ENCODE data around the gene LCE1C.

LCE1C gene, protein sequence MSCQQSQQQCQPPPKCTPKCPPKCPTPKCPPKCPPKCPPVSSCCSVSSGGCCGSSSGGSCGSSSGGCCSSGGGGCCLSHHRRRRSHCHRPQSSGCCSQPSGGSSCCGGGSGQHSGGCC

DNA sequence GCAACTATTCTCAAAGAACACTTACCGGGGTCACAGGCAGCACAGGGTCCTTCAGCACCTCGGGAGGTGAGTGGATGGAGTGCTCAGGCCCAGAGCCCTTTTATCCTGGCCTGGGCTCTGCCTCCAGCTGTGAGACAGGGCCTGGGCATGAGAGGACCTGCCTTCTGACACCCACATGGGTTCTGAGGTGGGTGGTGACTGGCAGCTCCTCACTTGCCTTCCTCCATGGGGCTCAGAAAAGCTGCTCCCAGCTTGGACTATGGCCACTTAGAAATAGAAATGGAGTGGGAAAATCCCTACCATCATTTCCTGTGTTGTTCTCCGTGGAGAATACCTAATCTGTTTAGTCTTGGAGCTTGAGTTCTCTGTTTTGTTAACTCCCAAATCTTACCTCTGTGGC, at the start of gene LCE1C:
TSS of gene LCE1C (minus strand) at position 76 of the 400 bp plus-strand sequence. CDS start 1,173 bp downstream, outside the sequence.
- DNase-seq = no peak

DNA sequence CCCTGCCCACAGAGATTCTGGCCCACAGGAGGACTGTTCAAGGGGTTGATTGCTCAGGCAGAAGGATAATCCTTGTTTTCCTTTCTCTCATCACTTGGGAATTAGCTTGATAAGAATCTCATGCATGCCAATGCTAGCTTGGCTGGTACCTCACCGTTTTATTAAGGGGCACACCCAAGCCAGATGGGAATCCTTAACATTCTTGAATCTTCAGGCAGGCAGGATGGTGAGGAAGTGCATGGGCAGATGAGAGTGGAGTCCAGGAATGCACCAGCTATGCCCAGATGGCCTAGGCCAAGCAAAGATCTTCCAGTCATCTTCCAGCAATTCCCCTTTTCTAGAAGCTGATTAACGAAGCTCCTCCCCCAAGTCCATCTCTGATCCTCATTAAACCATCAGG, 49.2 kb upstream of the LCE1C start:
- peak; percentile 58 for DNase-seq

- DNase-seq = no peak
These were observed 36.1 kb upstream of the LCE1C start, which contains the start of gene LCE6A for GRCh38 chr1:152842556-152842955. TSS of gene LCE6A (plus strand) at chr1:152842856. CDS start at chr1:152843521, 665 bp downstream.

- no peak for DNase-seq
These were observed 30.4 kb upstream of the LCE1C start for GRCh38 chr1:152836870-152837269.

GRCh38 chr1:152827173-152827572, 20.7 kb upstream of the LCE1C start, which contains the start of gene LCE1A:
TSS of gene LCE1A (plus strand) at chr1:152827473. CDS start at chr1:152827473, 0 bp downstream.
- DNase-seq = no peak

DNA sequence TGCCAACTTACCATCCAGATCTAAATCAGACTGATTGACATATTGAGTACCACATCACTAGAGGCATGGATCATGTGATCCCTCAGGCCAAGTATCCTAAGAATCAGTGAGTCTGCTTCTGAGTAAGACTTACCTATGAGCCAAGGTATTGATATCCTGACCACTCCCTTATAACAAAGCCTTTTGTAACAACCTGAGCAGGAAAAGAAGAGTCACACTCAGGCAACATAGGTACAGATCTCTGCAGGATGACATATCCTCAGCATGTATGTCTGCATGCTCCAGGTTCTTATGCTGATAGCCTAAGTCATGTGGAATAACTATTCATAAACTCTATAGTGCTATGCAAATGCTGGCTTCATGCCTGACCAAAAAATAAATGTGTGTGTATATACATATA, 18.5 kb upstream of the LCE1C start:
- no peak for DNase-seq

DNA sequence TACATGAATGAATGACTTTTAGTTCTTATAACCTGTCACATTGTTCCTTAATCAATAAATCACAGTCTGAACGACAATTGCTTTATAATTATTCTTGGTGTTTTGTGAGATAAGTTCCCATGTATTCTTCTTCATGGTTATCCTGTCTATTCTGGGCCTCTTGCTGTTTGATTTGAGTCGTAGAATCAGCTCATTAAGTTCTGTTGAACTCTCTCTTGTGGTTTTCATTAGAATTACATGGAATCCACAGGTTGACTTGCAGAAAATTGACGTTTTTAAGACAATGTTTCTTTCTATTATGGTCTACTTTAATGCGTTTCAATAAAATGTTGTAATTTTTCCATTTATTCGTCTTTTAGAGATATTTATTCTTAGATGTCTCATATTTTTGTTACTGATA, 16.8 kb upstream of the LCE1C start:
- DNase-seq = no peak

- DNase-seq = no peak
These were observed 10.9 kb upstream of the LCE1C start for GRCh38 chr1:152817309-152817708.

- DNase-seq = no peak
These were observed 5.2 kb upstream of the LCE1C start, which contains the start of gene LCE1B for GRCh38 chr1:152811671-152812070. TSS of gene LCE1B (plus strand) at chr1:152811971. CDS start at chr1:152812447, 476 bp downstream.

- DNase-seq = no peak
These were observed 4.6 kb upstream of the LCE1C start for GRCh38 chr1:152811050-152811449.

GRCh38 chr1:152801333-152801732, 5.1 kb downstream of the LCE1C start:
- DNase-seq = no peak

DNA sequence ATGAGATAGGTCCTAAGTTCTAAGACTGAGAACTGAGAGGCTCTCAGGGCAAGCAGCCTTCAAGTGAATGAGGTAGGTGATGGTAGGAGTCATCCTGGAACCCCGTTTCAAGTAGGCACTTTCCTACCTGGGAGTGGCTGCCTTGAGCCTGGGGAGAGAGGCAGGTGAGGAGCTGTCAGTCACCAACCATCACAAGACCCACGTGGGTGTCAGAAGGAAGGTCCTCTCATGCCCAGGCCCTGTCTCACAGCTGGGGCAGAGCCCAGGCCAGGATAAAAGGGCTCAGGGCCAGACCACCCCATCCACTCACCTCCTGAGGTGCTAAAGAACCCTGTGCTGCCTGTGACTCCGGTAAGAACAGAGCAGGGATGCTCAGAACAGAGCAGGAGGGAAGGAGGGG, 10.0 kb downstream of the LCE1C start, which contains the start of gene LCE1D:
TSS of gene LCE1D (plus strand) at position 301 of the 400 bp plus-strand sequence. CDS start 1,074 bp downstream, outside the sequence.
- no peak for DNase-seq

DNA sequence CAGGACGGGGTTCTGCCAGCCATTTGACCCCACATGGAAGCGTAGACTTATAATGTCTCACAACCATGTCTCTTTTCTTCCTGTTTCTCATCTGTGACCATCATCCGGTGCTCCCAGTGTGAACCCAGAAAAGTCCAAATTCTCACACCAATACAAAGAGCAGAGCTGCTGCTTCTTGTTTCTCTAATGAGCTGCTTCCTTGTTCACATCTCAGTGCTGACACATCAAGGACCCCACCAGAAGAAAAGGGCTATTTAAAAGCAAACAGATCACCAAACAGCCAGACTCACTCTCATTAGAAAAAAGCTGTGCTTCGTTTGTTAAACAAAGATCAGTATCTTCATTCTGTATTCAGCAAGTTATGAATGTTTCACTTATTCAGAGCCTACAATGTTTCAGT, 10.8 kb downstream of the LCE1C start:
- no peak for DNase-seq

DNA sequence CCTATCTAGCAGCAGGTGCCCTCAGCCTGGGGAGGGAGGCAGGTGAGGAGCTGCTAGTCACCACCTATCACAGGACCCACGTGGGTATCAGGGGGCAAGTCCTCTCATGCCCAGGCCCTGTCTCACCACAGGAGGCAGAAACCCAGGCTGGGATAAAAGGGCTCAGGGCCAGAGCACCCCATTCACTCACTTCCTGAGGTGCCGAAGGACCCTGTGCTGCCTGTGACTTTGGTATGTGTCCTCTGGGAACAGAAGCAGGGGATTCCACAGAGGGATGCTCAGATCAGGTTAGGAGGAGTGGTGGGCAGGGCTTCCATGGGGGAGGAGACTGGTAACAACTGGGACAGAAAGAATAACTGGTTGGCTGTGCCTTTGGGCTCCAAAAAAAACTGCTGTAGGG, 20.4 kb downstream of the LCE1C start, which contains the start of gene LCE1E:
TSS of gene LCE1E (plus strand) at position 181 of the 400 bp plus-strand sequence. CDS start 1,043 bp downstream, outside the sequence.
- no peak for DNase-seq

DNA sequence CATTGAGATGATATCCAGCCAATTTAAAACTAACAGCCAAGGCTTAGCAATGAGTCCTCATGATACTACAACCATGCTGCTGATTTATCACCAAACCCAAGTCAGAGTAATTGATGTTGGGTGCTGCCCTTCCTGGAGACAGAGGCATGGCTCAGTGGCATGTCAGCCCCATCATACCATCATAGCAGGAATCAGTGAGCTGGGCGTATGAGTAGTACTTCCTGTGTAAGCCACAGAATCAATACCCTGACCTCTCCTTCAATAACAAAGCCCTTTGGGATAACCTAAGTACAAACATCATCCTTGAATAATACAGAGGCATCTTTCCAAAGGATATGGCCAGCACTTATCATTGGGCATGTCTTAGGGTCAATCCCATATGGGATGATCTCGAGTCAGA, 23.4 kb downstream of the LCE1C start:
- no peak for DNase-seq

GRCh38 chr1:152777510-152778137, 28.8 kb downstream of the LCE1C start:
- peak; percentile 46 for DNase-seq

GRCh38 chr1:152776361-152776760, 30.1 kb downstream of the LCE1C start:
- DNase-seq = no peak

DNA sequence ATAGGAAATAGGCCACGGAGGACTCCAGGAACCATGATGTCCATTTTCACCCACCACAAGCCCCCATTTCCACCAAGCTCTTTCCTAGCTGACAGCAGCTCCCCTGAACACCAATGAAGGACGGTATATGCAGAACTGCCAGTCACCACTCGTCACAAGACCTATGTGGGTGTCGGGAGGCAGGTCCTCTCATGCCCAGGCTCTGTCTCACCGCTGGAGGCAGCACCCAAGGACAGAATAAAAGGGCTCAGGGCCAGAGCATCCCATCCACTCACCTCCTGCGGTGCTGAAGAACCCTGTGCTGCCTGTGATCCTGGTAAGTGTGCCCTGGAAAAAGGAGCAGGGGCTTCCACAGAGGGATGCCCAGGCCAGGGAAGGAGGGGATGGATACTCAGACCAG, 31.6 kb downstream of the LCE1C start, which contains the start of gene LCE1F:
TSS of gene LCE1F (plus strand) at position 266 of the 400 bp plus-strand sequence. CDS start 1,232 bp downstream, outside the sequence.
- no peak for DNase-seq

- DNase-seq = no peak
These were observed 36.0 kb downstream of the LCE1C start for GRCh38 chr1:152770411-152770810.

GRCh38 chr1:152768847-152769533, 37.5 kb downstream of the LCE1C start:
- DNase-seq = peak; percentile 37

- no peak for DNase-seq
These were observed 44.7 kb downstream of the LCE1C start for GRCh38 chr1:152761609-152762213.

- no peak for DNase-seq
These were observed 45.8 kb downstream of the LCE1C start for GRCh38 chr1:152760551-152761190.
